GM19452 (cell line): ENCODE data around the gene PASK.

Experiments used
- ATAC-seq: cut with Tn5 transposase; IDR thresholded peaks from one replicate; pipeline ENCODE4 v1.9.1; 2021; ENCODE audit not compliant: unreplicated experiment

The PASK gene

DNA sequence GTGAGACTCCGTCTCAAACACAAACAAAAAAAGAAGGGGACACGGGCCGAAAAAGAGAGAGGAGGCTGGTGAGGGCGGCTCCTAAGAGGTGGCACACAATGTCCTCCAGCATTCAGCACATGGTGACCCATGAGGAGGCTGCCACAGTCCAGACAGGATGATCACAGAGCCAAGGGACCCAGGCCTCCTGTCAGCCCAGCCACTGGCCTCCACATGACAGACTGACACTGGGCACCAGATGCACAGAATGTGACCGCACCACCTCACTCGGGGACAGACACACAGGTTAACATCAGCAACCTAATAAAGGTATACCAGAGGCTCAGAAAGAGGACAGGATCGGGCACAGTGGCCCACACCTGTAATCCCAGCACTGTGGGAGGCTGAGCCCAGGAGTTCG is 21.0 kb downstream of the PASK start:
- no peak for ATAC-seq

DNA sequence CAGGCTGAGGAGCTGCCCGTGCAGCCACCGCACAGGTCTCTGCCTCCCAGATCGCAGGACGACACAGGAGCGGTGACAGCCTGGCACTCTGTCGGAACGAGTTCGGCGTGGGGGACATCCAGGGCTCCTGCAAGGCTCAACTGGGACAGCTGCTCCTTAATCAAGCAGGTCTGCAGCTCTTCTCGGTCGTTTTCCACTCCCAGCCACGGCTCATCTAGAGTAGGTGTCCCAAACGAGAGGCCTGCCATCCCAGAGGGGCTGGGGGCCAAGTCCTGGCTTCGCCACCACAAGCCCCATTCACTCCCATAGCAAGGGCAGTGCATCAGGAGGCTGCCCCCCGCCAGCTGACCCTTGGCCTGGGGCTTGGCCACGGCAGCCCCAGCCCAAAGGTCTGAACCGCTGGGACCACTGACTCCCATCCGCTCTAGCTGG is 22.5 kb downstream of the PASK start:
- ATAC-seq = no peak

DNA sequence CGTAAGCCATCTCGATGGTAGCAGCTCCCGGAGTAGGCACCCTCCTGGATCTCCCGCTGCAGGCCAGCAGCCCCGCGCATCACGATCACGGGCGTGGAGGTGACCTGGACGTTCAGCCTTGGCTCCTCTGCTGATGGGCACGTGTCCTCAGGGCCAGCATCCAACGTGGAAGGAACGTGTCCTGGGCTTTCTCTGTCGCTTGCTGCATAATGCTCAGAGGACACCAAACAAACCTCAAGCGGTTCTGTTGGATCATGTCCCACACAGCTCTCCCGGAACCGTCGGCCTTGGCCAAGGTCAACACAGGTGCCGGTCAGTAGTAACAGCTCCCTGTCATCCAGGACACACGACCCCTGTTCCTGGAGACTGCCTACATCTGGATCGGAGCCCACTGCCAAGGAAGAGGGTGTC is 23.1 kb downstream of the PASK start:
- ATAC-seq = no peak

DNA sequence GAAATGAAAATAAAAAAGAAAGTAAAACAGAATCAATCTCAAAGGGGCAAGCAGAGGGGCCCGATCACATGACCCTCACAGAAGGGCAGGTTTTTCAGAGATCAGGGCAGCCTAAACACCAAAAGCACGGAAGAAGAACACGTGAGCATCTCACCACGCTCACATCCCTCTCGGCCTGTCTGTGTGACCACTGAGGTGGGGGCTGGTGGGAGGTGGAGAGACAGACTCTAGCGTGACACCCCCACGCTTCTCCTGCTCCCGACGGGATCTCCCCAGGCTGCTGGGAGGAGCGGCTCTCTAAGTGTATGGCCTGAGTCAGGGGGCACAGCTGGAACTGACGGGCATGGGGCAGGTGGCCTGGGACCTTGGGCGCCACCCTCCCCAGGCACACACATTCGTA is 23.6 kb downstream of the PASK start:
- no peak for ATAC-seq

DNA sequence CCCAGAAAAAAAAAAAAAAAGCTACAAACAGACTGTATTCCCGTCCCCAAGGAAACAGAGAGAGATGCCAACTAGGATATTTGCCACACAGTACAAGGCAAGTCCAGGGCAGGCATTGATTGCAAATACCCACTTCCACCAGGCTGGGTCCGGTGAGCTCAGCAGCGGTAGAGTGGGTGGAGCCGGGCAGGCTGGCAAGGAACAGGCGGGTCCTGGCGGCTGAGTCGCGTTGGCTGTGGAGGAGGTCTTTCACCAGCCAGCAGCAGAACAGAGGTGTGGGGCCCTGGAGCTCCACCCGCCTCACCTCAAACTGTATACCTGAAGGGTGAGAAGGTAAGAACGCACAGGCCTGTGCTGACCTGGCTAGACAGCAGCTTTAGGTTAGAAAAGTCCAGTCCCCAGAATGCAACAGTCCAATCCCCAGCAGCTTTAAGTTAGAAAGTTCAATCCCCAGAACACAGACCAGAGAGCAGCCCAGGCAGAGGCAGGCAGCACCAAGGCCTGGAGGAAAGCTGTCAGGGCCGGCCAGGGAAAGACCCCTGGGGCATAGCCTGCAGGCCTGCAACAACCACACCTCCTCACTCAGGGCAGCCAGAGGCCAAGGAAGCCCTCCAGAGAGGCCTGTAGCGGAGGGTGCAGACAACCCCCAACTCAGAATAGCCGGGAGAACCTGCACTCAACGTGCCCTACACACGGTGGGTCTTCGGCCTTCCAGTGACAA is 25.3 kb downstream of the PASK start:
- no peak for ATAC-seq

DNA sequence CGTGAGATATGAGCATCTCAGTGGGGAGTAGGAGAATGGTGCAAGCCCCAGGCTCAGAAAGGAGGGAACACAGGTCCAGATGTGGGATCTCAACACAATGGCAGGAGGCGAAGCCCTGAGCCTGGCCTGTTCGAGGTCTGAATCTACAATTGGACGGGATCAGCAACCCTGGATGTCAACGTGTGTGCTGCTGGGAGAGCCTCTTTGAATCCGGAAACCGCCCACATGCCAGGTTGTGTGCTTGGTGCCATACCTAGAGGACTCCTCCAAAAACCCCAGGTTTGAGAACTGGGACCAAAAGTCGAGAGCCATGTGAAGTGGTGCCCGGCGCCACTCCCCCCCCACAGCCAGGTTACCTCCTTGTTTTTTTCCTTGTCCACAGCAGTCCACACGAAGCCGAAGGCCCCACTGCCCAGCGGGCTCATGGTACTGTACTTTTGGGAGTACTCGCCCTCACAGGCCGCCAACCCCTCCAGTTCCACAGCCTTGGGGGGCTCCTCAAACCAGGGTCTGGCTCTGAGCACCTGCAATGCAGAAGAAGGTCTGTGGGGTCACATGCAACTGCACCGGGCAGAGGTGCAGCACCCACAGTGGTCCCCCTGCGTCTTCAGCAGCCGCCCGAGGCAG is 26.8 kb downstream of the PASK start:
- ATAC-seq = no peak

DNA sequence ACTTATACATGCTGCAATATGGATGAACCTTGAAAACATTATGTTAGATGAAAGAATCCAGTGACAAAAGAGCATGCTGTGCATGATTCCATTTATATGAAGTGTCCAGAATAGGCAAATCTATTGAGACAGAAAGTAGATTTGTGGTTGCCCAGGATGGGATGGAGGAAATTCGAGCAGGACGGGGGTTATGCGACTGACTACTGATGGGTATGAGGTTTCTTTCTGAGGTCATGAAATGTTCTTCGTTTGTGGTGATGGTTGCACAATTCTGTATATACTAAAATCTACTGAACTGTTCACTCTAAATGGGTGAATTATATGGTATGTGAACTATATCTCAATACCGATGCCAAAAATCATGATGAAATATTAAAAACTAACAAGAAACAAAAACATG is 28.3 kb downstream of the PASK start:
- ATAC-seq = no peak

DNA sequence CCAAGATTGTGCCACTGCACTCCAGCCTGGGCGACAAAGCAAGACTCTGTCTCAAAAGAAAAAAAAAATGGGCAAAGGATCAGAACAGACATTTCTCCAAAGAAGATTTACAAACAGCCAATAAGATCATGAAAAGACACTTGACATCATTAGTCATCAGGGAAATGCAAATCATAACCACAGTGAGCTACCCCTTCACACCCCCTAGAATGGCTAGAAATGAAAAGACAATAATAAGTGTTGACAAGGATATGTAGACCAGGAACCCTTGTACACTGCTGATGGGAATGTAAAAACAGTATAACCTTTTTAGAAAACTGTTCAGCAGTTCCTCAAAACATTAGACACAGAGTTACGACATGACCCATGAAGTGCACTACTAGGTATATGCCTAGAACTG is 28.8 kb downstream of the PASK start:
- ATAC-seq = no peak

DNA sequence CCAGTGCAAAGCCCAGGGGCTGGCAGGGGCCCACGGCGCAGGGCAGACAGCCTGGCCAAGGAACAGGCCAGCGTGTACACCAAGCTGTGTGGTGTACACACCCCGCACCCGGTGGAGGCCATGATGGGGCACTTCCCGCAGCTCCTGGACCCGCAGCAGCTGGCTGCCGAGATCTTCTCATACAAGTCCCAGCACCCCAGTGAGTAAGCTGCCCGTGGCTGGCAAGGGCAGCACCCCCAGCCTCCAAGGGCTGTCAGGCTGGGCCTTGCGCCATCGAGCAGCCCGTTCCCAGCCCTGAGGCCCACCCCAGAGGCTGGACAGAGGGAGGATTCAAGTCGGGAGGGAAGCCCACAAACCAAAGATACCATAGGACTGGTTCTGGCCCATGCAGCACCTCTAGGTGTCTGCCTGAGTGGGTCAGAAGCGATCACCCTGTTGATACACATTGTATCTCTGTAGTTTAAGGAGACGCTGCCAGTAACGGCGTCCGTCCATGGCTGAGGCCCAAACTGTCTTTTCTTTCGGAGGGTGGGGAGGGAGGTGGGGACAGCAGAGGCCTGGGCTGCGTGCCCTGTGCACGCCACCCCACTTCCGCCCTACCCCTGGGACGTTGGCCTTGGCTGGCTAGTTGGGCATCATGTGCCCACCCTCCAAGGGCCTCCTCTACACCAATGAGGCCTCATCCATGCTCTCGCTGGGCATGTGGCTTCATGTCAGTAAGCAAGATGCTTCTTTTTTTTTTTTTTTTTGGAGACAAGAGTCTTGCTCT is 30.4 kb downstream of the PASK start:
- no peak for ATAC-seq

DNA sequence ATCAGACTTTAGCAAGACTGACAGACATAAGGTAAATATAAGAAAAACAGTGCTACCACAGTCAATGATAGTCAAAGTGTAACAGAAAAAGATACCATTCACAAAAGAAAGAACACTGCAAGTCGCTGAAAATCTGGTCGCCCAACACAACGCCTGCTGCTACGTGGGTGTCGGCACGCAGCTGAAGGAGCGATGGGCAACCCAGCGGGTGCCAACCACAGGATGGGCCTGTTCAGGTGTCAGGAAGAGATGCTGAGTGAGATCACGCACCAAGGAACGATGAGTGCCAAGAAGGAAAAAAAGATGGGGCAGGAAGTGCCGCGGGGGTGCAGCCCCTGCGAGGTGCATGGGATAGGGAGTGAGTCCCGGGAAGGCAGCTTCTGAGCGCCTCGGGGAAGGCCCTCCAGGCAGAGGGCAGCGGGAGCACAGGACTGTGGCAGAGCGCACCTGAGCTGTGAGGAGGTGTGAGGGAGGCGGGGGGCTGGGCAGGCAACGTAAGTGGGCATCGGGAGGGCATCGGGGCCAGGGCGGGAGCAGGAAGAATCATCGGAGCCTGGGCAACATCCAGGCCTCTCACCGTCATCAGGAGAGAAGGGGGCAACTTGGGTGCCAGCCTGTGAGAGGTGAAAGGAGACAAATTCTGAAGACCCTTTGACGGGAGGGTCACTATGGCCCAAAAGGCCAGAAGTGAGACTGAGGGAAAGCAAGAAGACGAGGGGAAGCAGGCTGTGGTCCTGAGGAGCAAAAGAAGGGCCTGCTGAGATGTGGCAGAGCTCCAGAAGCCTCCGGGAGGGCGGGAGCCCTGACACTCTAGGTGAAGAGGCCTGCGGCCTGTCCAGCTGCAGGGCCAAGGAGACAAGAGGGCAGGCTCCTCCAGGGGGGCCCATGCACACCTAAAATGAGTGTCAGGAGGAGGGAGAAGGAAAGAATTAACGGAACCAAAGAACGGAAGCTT is 32.4 kb downstream of the PASK start:
- ATAC-seq = no peak

DNA sequence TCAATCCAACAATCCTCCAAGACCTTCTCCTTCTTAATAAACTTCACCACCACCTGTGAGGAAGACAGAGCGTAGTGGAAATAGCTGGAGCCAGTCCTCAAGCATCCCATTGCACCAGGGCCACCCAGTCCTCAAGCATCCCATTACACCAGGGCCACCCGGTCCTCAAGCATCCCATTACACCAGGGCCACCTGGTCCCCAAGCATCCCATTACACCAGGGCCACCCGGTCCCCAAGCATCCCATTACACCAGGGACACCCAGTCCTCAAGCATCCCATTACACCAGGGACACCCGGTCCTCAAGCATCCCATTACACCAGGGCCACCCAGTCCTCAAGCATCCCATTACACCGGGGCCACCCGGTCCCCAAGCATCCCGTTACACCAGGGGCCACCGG is 33.9 kb downstream of the PASK start:
- ATAC-seq = no peak

DNA sequence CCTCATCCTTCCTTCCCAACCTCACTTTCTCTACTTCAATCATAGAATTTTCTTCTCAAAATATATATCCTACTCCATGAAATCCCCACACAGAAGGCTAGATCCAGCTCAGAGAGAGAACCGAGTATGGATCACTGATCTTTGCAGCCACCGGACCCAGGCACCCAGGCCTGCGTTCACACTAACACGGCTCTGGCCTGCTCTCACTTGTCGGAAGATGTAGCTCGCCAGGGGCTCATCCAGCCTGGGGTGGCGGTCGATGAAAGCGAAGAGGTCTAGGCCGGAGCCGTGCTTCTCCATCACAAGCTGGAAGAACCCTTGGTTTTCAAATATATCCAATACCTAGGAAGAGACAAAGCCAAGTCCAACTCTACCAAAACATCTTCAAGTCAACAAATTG is 34.4 kb downstream of the PASK start:
- no peak for ATAC-seq

DNA sequence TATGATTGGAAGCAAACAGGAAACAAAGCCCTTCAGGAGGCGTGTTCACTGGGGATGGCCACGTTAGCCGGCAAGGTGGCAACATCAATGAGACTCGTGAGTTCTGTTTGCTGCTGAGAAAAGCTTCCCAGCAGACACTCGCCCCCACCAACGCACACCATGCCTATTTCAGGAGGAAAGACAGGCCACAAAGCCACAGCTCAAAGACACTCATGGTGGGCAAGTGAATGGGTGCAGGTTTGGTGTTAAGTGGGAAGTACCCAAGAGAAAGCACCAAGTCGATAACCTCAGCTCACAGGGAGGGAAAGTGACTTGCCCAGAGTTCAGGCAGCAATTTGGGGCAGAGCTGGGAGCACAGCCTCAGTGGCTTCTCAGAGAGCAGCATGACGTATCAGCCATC is 36.7 kb downstream of the PASK start:
- ATAC-seq = no peak

DNA sequence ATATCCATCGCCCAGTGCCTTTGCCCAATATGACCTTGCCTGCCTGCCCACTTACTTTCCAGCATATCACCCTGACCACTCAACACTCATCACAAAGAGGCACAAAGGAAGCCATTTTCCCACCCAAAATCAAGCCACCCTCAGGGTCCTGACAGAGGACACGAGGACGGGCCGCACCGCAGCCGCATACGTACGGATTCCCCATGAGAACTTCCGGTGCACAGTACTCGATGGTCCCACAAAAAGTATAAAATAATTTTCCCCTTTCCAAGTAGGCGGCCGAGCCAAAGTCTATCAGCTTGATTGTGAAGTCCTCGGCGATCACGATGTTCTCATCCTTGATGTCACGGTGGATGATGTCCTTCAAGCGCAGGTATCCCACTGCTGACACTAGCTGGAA is 37.2 kb downstream of the PASK start:
- no peak for ATAC-seq

DNA sequence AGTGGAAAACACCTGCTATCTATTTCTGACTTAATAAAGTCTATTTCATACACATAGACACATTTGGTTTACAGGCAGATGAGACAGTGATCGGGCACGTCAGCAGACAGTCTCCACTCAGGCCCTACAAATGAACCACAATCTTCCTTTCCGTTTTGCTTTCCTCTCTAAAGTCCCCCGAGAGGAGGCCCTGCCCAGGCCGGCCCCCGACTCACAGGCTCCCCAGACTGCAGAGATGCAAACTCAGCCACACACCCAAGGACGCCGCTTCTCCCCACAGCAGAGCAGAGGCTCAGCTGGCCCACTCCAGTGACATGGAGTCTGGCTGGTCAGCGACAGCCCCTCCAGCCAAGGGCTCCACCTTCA is 37.8 kb downstream of the PASK start:
- no peak for ATAC-seq

DNA sequence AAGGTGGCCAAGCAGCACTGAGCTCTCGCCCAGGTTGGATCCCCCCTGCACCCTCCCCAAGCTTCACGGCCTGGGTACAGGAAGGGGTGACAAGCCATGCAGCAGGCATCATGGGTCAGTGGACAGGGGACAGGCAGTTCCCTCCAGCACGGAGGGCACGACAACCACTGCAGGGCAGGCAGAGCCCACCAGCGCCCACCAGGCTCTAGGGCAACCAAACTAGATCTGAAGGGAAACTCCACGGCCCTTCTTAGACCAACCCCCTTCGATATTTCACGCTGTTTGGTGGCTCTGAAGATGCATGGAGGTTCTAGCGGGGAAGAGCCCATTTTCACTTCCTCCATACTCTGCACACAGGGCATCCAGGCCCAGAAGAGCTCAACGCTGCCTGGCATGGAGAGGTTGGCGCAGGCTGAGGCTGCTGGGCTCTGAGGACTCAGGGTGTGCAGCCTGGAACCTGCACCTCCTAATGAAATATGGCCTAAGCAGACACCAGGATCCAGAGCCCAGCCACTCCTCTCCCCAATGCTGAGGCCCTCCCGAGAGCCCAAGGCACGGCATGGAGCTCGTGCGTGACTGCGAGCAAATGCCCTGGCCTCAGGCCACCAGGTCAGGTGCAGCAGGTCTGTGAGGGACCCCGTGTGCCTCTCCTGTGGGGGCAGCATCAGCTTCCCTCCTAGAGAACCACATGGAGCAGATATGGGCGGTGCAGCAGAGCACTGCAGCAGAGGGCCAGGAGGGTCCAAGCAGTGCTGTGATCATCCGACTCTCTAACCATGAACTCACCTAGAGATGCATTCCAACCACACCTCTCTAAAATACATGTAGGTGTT is 38.4 kb downstream of the PASK start:
- no peak for ATAC-seq

DNA sequence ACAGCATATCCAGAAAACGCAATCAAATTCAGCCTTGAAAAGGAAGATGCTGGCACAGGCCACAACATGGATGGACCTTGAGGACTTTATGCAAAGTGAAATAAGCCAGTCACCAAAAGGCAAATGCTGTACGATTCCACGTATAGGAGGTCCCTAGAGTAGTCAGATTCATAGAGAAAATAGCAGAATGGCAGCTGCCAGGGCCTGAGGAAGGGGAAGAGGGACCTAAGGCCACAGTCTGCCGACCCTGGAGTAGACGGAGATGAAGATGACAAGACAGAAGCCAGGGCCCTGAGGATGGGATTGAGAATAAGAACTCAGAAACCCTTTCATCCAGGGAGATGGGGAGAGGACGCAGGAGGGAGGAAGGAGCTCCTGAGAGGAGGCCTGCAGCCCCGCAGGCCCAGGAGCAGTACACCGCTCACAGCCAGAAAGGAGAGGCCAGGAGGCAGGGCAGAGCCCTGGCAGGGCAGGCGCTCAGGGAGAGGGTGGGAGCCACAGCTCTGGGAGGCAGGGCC is 39.1 kb downstream of the PASK start:
- ATAC-seq = no peak

DNA sequence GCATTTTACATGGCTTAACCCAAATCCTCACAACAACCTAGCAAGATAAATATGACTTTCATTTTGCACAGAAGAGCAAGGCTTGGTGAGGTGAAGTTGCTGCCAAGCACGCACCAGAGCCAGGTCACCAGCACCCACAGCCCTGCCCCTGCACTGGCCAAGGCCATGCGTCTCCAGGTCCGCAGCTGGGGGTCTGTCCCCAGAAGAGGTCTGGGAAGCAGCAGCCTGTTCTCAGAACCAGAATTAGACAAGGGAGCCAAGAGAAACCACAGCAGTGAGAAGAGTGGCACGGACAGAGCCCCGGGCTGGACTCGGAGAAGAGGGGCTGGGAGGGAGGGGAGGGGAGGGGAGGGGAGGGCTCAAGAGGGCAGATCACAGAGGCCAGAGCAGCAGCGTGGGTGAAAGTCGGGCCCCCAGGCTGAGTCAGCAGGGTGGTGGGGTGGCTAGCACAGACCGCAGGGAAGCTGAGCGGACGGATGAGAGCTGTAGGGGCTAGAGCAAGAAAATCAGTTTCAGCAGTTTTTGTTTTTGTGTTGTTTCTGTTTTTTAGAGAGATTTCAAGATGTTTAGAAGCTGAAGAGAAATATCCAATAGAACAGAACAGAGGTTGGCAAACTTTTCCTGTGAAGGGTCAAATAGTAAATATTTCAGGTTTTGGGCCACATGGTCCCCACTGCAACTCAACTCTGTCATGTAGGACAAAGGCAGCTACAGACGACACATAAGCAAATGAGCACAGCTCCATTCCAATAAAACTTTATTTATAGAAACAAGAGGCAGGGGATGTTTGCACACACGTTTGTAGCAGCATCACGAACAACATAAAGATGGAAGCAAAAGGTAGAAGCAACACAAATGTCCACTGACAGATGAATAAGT is 39.8 kb downstream of the PASK start:
- ATAC-seq = no peak
